IPS-NIHi7 (cell line): ENCODE results near the gene GP1BA.
A peak's percentile ranks its signal among the peaks of the same experiment; 100 is the strongest.

Experiments used
- DNase-seq: peaks from one replicate; pipeline ENCODE4 v3.0.0; 2012; ENCODE audit warnings: mixed read lengths; ENCODE audit errors: extremely low spot score

Gene GP1BA

DNA sequence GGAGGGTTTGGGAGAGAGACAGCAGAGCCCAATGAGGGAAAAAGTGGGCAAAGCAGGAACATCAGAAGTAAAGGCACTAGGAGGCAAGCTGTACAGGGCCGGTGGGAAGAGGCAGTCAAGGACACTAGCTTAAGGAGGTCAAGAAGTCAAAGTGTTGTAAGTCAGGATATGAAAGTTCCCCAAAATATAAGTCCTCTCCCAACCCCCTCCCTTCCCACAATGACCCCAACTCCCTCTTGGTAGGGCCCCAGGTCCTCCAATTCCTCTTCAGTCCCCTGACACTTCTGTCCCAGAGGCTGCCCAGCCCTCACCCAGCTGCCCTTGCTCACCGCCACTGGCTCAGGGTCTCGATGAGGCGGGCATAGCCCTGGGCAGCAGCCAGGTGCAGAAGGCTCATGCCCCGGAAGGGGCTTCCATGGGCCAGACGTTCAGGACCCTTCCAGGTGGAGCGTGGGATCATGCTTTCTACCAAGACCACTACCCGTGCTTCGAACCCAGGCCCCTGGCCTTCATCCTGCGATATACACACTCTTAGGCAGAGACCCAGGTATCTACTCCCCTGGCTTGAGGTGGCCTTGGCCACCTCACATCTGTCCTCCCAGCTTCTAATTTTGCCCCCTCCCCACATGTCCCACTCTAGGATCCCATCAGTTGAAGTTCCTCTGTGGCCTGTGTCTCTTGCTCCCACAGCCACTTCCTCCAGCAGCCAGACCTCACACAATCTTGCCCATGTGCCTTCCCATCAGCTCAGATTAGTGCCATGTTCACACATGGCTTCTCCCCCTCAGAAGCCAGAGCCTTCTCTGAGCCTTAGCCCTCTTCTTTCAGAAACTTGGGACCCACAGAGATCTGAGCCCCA, 41.4 kb downstream of the GP1BA start:
- no peak for DNase-seq

DNA sequence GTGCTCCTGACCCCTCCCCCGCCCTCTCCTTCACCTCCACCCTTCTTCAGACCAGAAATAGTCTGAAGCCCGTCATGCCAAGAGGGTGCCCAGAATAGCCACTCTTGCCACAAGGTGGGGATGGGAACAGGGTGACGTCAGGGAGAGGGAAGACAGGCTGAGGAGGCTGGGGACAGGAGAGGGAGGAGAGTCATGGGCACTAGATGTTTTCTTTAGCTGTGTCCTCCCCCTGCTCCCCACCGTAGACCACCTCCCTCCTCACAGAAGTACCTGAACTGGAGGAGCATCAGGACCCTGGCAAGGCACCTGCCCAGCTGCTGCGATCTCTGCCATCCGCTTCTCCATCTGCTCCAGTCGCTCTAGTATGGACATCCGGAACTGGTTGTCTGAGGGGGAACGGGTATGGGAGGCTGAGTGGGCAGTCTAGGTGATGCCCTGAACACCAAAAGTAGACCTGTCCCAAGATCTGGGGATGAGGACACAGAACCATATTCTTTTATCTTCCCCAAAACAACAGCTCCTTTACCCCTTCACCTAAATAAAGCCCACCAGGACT, 42.1 kb downstream of the GP1BA start:
- no peak for DNase-seq

DNA sequence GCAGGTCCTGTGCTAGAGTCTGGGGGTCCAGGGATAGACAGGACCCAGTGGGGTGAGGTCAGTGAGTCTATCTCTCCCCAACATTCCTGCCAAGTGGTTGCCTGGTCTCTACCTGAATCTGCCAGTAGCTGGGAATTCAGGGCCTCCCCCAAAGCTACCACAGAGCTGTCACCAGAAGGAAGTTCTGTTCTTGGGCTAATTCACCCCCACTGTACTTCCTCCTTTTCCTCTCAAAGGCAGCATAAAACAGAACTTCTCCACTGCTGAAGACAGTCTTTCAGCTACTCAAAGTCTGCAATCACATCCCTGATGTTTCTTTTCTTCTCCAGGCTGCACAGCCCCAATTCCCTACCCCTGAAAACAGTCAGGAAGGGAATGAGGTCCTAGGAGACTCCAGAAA, 46.6 kb downstream of the GP1BA start:
- no peak for DNase-seq

DNA sequence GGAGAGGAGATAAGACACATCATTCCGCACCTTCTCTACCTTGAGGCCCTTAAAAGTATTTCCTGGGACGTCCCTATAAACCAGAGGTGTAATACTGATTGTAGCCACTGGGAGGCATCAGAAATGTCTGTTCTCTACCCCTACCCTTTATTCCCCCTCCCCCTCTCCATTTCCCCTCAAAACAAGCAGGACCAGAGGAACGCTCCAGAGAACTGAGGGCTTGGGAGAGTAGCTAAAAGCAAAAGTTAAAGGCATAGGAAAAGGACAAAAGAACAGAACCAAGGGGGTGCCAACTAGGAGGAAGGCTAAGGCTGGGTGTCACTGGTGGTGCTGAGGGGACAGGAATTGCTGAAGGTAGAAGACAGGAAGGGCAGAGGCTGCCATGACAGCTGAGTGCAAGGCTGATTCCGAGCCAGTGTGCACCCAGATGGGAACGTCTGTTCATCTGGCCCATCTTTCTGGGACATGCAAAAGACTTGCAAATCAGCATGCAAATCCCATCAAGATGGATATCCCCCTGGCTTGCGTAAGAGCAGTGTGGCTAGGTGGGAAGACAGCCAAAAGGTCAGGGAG, 48.7 kb downstream of the GP1BA start:
- peak; percentile 84 for DNase-seq

DNA sequence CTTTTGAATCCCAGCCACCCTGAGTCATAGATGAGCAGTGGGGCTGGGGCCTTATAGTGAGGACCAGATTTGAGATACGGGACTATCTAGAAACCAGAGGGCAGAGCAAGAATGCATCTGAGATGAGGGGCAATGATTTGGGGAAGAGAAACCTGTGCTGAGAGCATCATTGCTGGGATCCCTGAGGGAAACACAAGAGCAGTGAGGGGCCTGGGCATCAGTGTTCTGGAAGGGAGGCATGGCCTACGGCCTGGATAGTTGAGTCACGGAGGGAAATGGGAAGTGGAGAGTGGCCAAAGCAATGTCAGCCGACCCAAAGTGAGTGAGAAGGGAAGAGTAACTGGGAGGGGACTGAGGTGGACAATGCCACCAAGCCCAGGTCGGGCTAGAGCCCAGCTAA, 50.2 kb downstream of the GP1BA start:
- no peak for DNase-seq
